PC-3 (cell line): ENCODE measurements around the gene GNL3. TPM values are rescaled to one million over a fixed set of nuclear protein-coding genes. Genes with fewer than 3 reads are reported as not detected.

Experiments
- ATAC-seq: fragments of 200-7000 bp; cut with Tn5 transposase; 2 replicates; pipeline ENCODE4 v1.9.1; 2020; ENCODE audit warnings: mild to moderate bottlenecking, moderate library complexity
- BruUV-seq: library from RNA; stranded (reverse); fragments of 400-500 nt; replicated peaks from 2 replicates; lab custom pipeline; 2021; lab: Mats Ljungman, UMichigan
- CTCF ChIA-PET: fragments of 300-600 bp; sonication (Branson Sonifier 250); formaldehyde crosslinking; loops from one replicate; lab custom pipeline; 2022; ENCODE audit warnings: antibody characterized with exemption; lab: Charles Lee
- POLR2A ChIA-PET: fragments of 300-600 bp; sonication (Branson Sonifier 250); formaldehyde crosslinking; loops from one replicate; lab custom pipeline; 2022; ENCODE audit warnings: antibody characterized with exemption; ENCODE audit not compliant: unreplicated experiment; lab: Charles Lee
- DNase-seq: peaks from one replicate; pipeline ENCODE4 v3.0.0-alpha.2; 2015
- H2AFZ ChIP-seq: fragments of 300-600 bp; sonication (generic); 2 replicates; pipeline ENCODE4 v1.6.0; 2016; ENCODE audit warnings: antibody characterized with exemption, low read length
- H3F3A ChIP-seq: fragments of 300-600 bp; sonication (generic); one replicate; pipeline ENCODE4 v1.6.0; 2017; ENCODE audit warnings: antibody characterized with exemption, low read length, control low read depth, mild to moderate bottlenecking; ENCODE audit not compliant: unreplicated experiment
- H3K27ac ChIP-seq: fragments of 300-600 bp; sonication (generic); 2 replicates; pipeline ENCODE4 v1.5.1; 2016; ENCODE audit warnings: mild to moderate bottlenecking, low read length
- H3K27me3 ChIP-seq: fragments of 300-600 bp; sonication (generic); 2 replicates; pipeline ENCODE4 v1.6.1; 2016; ENCODE audit warnings: low read length, mixed read lengths
- H3K36me3 ChIP-seq: fragments of 300-600 bp; sonication (generic); 2 replicates; pipeline ENCODE4 v1.6.1; 2016; ENCODE audit warnings: low read depth, mixed run types, low read length, mixed read lengths
- H3K4me1 ChIP-seq: fragments of 300-600 bp; sonication (generic); 2 replicates; pipeline ENCODE4 v1.5.1; 2016; ENCODE audit warnings: low read length; ENCODE audit not compliant: insufficient read depth
- H3K4me2 ChIP-seq: fragments of 300-600 bp; sonication (generic); 2 replicates; pipeline ENCODE4 v1.6.0; 2016; ENCODE audit warnings: low read length
- H3K4me3 ChIP-seq: fragments of 300-600 bp; sonication (generic); 2 replicates; pipeline ENCODE4 v1.5.1; 2016; ENCODE audit warnings: mild to moderate bottlenecking, low read length, mixed read lengths
- H3K79me2 ChIP-seq: fragments of 300-600 bp; sonication (generic); 2 replicates; pipeline ENCODE4 v1.6.1; 2017; ENCODE audit warnings: low read length, mixed read lengths
- H3K9ac ChIP-seq: fragments of 300-600 bp; sonication (generic); 2 replicates; pipeline ENCODE4 v1.6.0; 2016; ENCODE audit warnings: mild to moderate bottlenecking, low read length
- H3K9me2 ChIP-seq: fragments of 300-600 bp; sonication (generic); replicated peaks from 2 replicates; pipeline ENCODE4 v1.6.1; 2016; ENCODE audit warnings: mixed run types, low read length, mixed read lengths
- H3K9me3 ChIP-seq: fragments of 300-600 bp; sonication (generic); 2 replicates; pipeline ENCODE4 v1.6.1; 2016; ENCODE audit warnings: low read length, mixed read lengths
- H4K20me1 ChIP-seq: fragments of 300-600 bp; sonication (generic); 2 replicates; pipeline ENCODE4 v1.6.1; 2016; ENCODE audit warnings: low read length, mixed read lengths
- EZH2 ChIP-seq: fragments of 300-600 bp; sonication (generic); IDR thresholded peaks from one replicate; pipeline ENCODE4 v1.6.1; 2017; ENCODE audit warnings: antibody characterized with exemption, mild to moderate bottlenecking, low read length; ENCODE audit not compliant: unreplicated experiment
- EZH2phosphoT487 ChIP-seq: fragments of 300-600 bp; sonication (generic); IDR thresholded peaks from 2 replicates; pipeline ENCODE4 v1.6.1; 2018; ENCODE audit warnings: mild to moderate bottlenecking, antibody characterized with exemption, low read length, borderline replicate concordance
- intact Hi-C: fragments of 100-400 bp; cut with micrococcal nuclease; formaldehyde crosslinking; loops from 2 replicates; pipeline ENCODE4 v1.9.0; 2023
- total RNA-seq: library from RNA; depleted of rRNA; stranded (reverse); fragments of >200 nt; gene quantifications from 2 replicates; pipeline ENCODE4 v1.2.3, GENCODE V29; 2014
- TF ChIP-seq, protein P1 (sequence below): fragments of 300-600 bp; sonication (generic); conservative IDR thresholded peaks from 2 replicates; pipeline ENCODE4 v1.5.1; 2017; ENCODE audit warnings: antibody characterized with exemption, low read depth, mild to moderate bottlenecking, low read length

The GNL3 gene
- total RNA-seq, 1 experiment from 2014 or later = 219 TPM

DNA sequence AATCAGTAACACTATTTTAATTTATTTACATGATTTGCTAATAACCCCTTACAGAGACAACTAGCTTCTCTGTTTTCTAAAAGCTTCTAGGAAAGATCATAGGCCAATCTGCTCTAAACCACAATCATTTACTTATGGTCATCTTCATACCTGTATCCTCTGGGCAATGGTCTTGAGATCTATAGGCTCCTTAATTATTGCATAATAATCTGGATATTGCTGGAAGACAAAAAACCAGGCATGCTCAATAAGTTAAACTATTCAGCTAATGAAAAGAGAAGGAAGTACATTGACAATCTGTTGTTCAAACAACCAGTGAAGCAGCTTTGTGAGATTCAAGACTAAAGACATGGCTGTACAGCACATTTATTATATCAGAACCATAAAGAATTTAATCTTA lies 34.2 kb upstream of the GNL3 start:
- Histone ChIP-seq H3K27ac (no peak overlapping the region), H3K9me3 (no peaks in the 10 kb centered on the region), H3F3A (no peaks in the 10 kb centered on the region), H3K4me3 (no peak overlapping the region), H3K4me1 (no peaks in the 10 kb centered on the region), H3K79me2 (no peaks in the 10 kb centered on the region), H3K9ac (no peak overlapping the region), H3K4me2 (no peak overlapping the region), H3K36me3 (peaks cover 33% of the 10 kb centered on the region), H3K27me3 (no peaks in the 10 kb centered on the region), H2AFZ (no peak overlapping the region), H4K20me1 (no peaks in the 10 kb centered on the region), H3K9me2 (no peaks in the 10 kb centered on the region)
- DNase-seq (no peak), ATAC-seq (no peak)
- CTCF ChIA-PET = no interaction called here
- POLR2A ChIA-PET = no interaction called here
- TF ChIP-seq EZH2 (no peak), EZH2phosphoT487 (no peak)
- TF ChIP-seq, protein P1, sequence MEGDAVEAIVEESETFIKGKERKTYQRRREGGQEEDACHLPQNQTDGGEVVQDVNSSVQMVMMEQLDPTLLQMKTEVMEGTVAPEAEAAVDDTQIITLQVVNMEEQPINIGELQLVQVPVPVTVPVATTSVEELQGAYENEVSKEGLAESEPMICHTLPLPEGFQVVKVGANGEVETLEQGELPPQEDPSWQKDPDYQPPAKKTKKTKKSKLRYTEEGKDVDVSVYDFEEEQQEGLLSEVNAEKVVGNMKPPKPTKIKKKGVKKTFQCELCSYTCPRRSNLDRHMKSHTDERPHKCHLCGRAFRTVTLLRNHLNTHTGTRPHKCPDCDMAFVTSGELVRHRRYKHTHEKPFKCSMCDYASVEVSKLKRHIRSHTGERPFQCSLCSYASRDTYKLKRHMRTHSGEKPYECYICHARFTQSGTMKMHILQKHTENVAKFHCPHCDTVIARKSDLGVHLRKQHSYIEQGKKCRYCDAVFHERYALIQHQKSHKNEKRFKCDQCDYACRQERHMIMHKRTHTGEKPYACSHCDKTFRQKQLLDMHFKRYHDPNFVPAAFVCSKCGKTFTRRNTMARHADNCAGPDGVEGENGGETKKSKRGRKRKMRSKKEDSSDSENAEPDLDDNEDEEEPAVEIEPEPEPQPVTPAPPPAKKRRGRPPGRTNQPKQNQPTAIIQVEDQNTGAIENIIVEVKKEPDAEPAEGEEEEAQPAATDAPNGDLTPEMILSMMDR = no peak
- intact Hi-C loops = no loop called here
- no TSS peak for BruUV-seq

DNA sequence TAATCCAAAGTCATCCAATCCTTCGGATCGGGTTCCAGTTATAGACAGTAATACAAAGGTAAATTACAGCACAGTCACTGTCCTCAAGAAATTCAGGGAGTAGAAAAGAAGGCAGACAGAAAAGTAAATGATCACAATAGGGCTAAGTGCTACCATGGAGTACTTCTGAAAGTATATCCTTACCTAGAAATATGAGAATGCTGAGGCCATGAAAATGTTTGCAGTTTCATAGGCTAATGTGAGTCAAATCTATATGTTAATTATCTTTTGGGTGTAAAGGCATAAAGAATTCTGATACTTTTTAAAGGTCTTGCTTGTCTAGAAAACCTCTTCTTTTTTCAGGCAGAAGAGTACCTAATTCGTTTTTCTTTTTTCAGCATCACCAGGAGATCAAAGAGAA lies 29.9 kb upstream of the GNL3 start:
- Histone ChIP-seq H4K20me1 (no peaks in the 10 kb centered on the region), H3K4me1 (no peaks in the 10 kb centered on the region), H3K9me2 (no peaks in the 10 kb centered on the region), H3K36me3 (peaks cover 33% of the 10 kb centered on the region), H3K9me3 (no peaks in the 10 kb centered on the region), H3K9ac (no peak overlapping the region), H3K27ac (no peak overlapping the region), H2AFZ (no peak overlapping the region), H3F3A (no peaks in the 10 kb centered on the region), H3K4me2 (no peak overlapping the region), H3K4me3 (no peak overlapping the region), H3K27me3 (no peaks in the 10 kb centered on the region), H3K79me2 (no peaks in the 10 kb centered on the region)
- no peak for DNase-seq
- ChIA-PET POLR2A (no interaction called here), CTCF (no interaction called here)
- intact Hi-C loops = no loop called here
- no peak for ATAC-seq
- TF ChIP-seq, protein P1 = no peak
- no peak for TF ChIP-seq EZH2
- no peak for TF ChIP-seq EZH2phosphoT487
- no TSS peak for BruUV-seq

DNA sequence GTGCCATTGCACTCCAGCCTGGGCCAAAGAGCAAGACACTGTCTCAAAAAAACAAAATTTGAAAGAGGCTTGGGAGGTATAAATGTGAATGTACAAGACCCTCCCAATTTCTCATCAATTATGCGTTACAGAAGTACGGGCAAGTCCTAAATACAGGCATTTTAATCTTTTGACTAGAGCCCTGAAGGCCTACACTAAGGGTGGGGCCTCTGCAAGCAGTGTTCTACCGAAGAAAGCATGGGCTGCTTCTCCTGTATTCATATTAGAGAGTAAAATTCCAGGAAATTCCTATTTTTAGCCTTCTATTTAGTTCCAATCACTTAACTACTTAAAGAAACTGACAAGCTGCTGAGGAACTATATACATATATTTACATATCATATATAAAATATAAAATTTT lies 25.8 kb upstream of the GNL3 start:
- H3K79me2 ChIP-seq = no peaks in the 10 kb centered on the region
- peaks cover 50% of the 10 kb centered on the region for H3K36me3 ChIP-seq
- no peak for DNase-seq
- no peaks in the 10 kb centered on the region for H3K9me3 ChIP-seq
- H3K4me3 ChIP-seq = no peak overlapping the region
- no TSS peak for BruUV-seq
- no peak overlapping the region for H2AFZ ChIP-seq
- H3K4me1 ChIP-seq = no peaks in the 10 kb centered on the region
- H3K27me3 ChIP-seq = no peaks in the 10 kb centered on the region
- CTCF ChIA-PET = no interaction called here
- intact Hi-C loops = no loop called here
- TF ChIP-seq EZH2 (no peak), EZH2phosphoT487 (no peak)
- TF ChIP-seq, protein P1 = no peak
- H3F3A ChIP-seq = no peaks in the 10 kb centered on the region
- H3K9me2 ChIP-seq = no peaks in the 10 kb centered on the region
- H3K9ac ChIP-seq = no peak overlapping the region
- no peak overlapping the region for H3K27ac ChIP-seq
- H4K20me1 ChIP-seq = no peaks in the 10 kb centered on the region
- no peak for ATAC-seq
- H3K4me2 ChIP-seq = no peak overlapping the region
- POLR2A ChIA-PET = no interaction called here
